Stimulated activated CD4-positive, alpha-beta T cell treated with anti-CD3 and anti-CD28 coated beads, Interleukin-1b, Interleukin-23, amount 100 ng/mL, for 1 hour (primary cell): Measurements from ENCODE around the gene IRF5.

Source experiments
- DNase-seq, 2 donors: peaks; one replicate each; pipeline ENCODE4 v3.0.0-alpha.2; 2020; ENCODE audit warnings: low read depth in 2 of 2

Gene IRF5

DNA sequence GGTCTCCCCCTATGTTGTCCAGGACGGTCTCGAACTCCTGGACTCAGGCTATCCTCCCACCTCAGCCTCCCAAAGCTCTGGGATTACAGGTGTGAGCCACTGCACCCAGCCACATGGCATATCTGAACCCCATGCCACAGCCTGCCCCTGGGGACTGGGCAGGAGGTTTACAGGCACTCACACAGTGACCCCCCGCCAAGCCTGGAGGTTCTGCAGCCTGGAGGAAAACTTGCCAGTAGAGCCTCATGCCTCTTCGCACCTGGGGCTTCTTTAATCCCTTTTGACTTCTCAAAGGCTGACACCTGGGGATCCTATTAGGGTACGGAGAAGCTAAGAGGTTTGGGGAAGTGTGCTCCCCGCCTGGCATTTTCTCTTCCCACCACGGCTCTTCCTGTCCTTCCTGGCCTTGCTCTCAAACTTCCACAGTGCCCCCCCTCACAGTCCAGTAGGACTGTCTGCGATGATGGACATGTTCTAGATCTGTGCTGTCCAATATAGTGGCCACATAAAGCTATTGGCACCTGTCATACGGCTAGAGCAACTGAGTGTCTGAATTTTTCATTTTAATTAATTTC lies 15.8 kb upstream of the IRF5 start:
- DNase-seq: no peak

DNA sequence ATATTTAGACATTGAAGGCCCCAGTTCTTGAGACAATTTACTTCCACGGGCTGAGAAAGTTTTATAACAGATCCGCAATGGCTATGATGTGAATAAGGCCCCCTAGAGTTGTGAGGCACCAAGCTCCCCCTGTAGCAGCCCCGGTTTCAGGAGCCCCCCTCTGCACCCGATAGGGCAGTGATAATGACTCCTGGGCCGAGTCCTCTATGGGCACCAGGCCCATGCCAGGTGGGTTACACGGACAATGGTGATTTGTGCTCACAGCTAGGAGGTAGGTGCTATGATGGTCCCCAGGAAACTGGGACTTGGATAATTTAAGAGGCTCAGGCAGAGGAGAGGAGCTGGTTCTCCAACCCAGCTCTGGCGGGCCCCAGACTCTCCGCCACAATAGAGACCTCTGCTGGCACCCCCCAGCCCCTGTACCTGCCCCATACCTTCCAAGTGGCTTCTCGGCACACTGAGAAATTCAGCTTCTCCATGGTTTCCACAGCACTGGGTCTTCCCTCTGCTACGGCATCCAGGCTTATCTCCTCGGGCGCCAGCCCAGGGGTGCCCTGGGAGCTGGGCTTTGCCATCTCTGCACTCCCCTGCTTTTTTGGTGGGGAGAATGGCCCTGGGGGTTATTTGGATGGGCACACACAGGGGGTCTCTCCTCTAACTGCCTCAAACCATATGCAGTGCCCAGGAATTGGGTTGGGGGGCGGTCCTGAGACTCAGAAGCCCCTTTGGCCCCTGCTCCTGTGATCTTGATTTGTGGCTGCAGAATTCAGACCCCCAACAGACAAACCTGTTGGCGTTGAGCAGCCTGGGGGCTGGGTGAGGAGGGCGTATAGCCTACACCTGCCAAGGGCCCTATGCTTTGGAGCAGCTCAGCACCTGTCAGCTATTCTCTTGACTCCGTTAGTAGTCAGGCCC lies 15.0 kb upstream of the IRF5 start:
- no peak for DNase-seq

DNA sequence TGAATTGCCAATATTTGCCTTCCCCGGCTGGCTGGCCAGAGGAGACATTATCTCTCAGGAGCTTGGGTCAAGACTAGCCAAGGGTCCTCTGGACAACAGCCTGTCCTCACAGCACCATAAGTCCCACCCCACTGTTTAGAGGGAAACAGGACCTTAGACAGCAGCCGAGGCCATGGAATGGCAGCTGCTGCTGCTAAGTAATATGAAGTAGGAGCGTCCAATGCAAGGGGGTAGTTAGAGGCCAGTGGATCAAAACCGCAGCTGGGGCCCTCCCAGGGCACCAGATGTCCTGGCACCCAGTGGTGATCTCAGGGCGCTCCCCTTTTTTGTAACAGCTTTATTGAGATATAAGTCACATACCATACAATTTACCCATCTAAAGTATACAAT lies 14.3 kb upstream of the IRF5 start:
- no peak for DNase-seq

DNA sequence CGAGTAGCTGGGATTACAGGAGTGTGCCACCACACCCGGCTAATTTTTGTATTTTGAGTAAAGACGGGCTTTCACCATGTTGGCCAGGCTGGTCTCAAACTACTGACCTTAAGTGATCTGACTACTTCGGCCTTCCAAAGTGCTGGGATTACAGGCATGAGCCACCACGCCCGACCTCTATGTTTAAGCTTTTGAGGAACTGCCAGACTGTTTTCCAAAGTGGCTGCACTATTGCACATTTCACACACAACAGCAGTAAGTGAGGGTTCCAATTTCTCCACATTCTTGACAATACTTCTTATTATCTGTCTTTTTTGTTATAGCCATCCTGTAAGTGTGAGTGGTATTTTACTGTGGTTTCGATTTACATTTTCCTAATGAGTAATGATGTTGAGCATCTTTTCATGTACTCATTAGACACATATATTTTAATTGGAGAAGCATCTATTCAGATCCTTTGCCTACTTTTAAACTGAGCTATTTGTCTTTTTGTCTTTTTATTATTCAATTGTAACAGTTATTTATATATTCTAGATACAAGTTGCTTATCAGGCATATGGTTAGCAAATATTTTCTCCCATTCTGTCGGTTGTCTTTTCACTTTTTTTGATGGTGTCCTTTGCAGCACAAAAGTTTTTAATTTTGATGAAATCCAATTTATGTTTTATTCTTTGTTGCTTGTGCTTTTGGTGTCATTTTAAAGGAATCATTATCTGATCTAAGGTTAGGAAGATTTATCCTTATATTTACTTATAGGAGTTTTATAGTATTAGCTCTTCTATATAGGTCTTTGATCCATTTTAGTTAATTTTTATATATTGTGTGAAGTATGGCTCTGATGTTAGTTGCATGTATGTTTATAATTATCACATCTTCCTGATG lies 12.8 kb upstream of the IRF5 start:
- no peak for DNase-seq

DNA sequence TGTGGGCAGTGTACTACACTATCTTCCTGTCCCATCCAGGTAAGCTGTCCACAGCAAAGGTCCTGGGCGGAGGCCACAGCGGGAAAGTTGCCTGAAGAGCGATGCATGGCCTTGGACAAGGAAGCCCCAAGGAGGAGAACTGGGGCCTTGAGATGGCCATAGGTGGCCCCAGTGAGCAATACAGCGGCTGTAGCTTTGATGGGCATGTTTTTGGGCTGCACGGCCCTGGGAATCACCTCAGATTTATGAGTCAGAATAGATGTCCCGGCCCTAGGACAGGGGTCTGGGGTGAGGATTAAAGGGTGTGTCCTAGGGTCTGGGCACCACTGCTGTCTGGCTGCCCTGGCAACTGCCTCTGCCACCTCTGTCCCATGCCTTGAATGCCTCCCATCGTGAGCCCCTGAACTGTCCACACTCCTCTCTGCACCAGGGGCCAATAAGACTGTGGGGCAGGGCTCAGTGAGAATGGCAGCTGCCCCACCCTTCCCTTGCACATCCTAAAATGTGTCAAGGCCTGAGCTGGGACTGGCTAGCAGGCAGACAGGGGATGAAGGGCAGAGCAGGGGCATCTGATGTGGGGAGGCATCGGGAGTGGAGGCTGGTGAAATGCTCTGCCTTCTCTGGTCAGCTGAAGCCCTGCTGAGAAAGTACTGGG lies 9.4 kb upstream of the IRF5 start:
- DNase-seq: no peak

DNA sequence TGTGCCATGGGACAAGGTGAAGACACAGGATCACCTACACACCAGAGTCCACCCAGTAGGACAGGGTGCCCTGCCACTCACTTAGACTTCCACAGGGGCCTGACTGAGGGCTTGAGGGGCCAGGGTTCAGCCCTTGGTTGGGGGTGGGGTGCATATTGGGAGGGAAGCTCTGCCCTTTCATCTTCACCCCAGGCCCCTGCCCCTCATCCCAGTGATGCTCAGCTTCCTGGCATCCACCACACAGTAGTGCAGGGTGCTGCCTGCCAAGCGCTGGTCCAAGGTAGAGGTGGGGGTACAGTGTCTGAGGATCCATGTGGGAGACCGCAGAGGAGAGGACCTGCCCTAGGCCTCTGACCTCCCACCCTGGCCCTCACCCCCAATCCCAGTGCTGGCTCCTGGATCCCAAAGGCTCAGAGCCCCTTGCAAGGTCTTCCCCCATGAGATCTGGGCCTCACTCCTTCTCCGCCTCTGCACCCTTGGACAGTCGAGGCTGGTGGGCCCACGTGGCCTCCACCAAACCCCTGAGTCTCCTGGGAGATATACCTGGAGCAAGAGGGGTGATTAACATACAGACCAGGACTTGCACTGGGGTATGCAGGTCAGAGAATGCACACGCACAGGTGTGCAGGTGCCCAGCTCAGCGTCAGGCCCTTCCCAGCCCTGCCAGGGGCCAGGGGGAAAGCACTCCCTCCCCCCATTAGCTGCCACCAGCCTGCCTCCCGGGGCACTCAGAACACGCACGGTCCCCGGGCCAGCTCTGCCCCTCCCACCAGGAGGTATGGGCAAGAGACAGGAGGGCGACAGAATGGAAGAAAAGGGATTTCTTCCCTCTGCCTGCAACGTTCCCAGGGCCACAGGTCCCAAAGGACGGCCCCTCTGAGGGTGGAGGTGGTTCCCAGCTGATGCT lies 8.6 kb upstream of the IRF5 start:
- no peak for DNase-seq

DNA sequence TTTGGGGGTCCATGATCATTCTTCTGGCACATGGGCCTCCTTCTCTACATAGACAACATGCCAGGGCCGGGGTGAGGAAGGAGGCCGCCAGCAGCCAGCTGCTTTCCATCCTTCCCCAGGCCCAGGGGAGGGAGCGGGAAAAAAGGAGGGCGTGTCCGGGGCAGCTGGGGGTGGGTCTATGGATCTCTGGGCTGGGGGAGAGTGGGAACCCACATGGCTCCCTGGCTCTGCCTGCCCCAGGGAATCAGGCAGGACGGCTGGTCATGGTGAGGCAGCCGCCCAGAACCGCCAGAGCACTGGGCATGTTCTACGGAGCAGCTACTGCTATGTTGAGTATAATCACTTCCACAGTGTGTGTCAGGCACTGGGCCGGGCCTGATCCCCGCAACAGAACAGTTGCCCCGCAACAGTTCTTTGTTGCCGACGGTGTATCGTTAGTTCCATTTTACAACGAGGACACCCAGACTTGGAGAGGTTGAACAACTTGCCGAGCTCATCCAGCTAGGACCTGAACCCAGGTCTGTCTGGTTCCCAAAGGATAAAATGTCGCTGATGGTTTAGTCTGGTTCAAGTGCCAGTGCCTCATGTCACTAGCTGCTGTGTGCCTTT lies 6.4 kb upstream of the IRF5 start:
- DNase-seq: no peak

DNA sequence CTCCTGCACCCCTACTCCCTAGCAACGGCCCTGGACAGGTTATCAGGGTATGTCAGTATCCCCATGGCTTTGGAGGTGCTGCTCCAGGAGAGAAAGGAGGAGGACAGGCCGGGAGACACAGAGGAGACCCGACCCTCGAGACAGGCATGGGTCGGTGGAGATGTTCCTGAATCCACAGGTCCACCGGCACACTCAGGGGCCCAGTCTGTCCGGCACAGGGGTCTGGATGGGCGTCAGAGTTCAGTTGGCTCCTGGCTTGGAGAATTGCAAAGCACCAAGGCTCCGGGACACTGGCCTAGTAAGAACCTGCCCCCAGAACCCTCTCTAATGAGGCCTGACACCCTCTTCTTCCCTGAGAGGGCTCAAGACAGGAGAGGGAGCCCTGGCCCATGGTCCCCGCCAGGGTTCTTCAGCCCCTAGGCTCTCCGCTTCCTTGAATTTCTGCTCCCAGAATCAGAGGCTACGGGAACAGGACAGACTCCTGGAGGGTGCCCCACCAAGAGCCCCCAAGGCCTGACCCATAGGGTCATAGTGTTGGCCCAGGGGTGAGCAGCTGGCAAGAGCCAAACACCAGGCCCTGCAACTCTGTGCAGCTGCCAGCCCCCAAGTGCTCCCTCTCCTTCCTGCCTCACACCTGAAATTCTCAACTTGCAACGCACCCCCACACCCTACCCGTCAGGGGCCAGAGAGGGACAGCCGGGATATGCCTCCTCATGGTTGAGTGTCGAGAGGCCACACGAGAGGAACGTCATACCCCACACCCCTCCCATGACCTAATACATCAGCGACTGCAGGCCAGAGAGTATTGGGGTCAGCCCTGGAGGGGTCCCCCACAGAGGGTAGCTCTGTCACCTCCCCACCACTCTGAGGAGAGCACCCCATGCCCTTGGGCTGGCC lies 5.5 kb upstream of the IRF5 start:
- DNase-seq: no peak

DNA sequence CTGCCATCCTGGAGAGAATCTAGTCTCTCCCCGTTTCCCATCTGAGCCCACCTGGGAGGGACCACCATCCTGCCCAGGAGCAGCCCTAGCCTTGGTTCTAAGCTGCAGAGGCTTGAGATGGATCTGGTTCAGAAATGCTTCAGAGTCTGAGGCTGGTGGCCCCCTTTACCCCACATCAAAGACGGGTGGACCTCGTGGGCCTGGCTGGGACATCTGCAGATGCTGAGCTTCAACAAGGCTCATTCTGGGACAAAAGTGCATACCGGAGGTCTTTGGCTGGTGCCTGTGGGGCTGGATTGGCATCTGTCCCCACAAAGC lies 4.9 kb upstream of the IRF5 start:
- no peak for DNase-seq

DNA sequence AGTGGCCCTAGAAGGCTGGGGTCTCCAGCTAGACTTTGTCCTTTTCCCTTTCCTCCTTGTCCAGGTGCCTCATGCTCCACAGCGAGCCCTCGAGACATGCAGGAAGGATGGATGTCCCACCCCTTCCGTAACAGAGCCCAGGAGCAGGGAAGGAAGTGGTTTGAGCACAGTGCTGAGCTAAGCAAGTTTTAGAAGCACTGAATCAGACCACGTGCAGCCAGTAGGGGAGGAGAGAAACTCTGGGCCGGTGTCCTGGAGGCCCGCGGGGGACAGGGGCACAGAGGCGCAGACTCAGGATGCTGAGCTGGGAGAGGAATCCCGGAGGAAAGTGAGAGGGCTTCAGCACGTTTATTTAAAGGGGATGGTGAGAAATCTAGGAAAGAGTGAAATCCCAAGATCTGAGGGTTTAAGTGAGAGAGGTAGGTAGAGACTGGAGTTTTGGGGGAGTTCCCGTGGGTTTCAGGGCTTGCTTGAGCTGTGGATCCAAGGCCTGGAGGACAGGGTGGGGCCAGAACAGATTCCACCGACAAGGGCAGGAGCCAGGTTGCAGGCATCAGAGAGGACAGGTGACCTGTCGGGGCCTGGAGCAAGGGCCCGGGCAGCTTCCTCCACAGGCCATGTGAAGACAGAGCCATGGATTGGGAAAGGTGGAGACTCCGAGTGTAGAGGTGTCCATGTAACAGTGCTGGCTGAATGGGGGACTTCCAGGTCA lies 4.4 kb upstream of the IRF5 start:
- no peak for DNase-seq

DNA sequence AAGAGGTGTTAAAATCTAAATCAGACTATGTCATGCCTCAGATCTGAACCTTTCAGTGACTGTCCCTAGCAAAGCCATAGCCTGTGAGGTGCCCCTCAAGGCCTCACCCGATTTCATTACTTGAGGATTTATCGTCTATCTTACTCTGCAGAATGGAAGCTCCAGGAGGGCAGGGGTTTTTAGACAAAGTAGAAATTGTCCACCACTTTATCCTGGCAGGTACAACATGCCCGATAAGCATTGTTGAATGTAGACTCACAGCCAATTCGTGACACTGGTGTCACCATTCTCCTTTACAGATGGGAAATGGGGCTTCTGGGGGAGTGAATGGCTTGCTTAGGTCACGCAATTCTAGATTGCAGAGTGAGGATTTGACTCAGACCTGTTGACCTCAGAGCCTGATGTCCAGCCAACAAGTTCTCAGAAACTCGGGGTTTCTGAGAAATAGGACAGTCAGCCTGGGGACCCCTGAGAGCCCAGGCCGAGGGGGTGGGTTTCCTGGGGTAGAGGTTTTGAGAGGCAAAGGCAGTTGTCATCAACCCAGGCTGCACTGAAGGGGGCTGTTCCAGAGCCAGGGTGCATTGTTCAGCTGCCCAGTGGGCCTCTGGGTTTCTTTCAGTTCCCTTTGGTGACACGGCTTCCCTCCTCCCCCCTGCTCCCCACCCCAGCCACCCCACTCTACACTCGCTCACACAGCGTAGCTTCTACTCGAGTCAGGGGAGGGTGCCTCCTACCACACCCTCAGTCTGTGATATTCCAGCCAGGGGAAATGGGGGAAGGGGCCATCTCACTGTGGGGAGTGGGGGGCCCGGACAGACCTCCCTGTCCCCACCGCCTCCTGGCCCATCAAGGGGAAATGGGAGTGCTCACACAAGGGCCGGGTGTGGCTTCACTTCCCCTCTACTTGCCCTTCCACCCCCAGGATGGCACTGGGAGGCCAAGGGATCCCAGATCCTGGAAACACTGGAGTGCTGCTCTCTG lies 3.1 kb upstream of the IRF5 start:
- DNase-seq: no peak

DNA sequence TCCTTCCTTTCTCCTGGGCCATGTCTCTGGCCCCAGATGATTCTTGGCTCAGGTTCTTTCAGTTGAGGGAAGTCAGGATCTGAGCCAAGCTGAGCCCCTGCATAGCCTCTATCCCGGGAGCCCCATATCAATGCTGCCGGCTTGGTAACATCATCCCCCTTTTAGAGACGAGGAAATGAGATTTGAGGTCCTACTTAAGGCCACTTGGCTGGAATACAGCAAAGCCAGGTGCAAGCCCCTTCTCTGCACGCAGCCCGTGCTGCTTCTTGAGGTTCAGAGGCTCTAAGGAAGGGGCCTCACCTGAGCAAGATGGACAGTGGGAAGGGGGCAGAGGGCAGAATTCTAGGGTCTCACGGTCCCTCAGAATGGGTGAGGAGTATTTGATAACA lies 2.4 kb upstream of the IRF5 start:
- no peak for DNase-seq

DNA sequence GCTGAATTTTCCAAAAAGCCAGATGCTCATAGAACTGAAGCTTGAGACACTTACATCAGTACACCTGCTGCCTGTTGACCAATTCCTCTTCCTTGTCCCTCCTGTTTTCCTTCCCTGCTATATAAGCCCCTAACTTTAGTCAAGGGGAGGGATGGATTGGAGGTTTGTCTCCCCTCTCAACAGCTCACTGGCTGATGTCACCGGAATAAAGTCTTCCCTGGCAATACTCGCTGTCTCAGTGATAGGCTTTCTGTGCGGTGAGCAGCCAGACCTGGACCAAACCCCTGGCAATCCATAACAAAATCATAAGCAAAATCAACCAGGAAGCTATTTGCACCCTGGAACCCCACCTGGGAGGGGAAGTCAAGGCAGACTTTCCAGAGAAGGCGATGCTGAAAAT lies 929 bp upstream of the IRF5 start:
- DNase-seq: no peak

DNA sequence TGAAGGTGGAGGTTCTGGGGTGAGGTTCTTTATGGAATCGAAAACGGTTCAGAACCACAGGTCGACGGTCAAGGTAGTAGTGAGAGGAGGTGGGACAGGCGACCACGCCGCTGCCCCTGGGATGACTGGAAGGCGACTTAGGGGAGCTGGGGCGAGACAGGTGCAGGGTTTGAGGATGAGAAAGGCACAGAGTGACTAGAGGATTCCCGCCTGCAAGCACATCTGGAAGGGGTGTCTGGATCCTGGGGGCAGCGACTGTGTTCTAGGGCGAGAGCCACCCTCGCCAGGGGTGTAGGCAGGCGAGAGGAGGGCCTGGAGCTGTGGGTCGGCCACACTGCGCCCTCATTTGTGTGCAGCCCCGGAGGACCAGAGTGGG lies 468 bp upstream of the IRF5 start:
- DNase-seq: no peak

DNA sequence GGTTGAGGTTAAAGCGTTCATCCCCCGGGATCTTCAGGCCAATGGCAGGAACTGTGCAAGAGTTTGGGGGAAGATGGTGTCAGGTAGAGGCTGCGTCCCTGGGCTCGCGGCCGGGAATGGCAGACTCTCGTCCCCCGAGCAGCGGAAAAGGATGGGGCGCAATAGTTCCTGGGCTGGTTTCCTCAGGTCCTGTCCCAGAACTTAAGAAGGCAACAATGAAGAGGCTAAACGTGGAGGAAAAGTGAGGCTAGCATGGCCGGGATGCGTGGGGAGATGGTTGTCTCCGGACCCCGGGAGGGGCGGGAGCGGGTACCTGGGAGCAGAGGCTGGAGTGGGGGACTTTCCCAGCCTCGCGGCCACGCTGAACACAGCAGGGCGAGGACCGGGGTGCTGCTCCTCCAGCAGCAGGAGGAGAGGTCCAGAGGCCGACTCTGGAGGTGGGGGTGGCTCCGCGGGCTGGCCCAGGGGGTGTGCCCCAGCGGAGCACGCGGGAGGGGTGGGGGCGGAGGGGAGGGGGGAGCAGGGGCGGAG lies 882 bp downstream of the IRF5 start:
- no peak for DNase-seq

DNA sequence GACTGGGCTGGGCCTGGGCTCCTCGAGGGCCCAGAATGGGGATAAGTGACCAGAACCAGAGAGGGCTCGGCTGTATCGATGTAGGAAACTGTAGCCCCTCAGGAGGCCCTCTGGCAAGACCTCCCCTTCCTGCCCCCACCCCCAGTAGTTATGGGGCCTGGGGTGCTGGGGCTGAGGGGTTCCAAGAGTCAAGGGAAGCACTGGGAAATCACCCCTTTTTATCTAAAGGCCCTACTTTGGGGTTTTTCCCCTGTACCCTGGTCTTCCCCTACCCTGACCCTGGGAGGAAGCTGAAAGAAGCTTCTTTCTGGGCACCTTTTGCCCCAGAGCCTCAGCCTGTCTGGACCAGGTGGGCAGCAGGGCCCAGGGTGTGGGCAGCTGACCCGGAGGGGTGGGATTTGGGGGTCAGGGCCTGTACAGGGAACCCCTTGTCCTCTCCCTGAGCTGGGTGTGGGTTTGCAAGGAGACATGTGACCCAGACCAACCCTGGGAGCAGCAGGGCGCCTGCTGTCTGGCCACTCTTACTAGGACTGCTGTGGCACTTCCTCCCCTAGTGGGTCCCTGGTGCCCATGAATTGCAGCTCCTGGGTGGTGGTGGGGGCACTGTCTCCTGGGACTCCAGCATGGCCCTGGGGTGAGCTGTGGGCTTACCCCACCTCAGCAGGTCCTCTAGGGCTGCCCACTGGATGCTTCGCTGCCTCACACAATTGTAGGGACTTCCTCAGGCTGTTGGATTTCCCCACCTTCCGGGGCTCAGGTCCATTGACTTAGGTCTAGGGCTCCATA lies 1.5 kb downstream of the IRF5 start:
- DNase-seq: no peak

DNA sequence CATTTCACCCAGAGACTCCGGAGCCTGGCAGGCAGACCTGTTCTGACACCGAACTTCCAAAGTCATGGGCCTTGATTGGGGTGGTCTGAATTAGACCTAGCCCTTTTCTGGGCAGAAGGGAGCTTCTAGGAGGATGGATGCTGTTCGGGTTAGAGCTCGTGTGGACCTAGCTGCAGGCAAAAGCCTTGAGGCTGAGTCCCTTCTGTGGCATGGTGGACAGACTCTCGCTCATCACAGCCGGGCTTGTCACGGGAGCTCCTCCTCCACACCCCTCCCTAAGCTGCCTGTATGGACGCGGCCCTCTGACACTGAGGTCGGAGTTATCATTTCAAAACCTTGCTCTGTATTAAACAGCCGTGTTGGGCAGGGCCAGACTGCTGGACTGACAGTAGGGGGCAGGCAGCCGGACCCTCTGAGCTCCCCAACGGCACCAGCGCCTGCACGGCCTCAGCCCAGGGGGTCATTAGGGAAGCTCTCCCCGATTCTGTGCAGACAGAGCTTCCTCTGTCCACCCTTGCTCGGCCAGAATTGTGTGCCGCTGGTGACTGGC lies 2.2 kb downstream of the IRF5 start:
- no peak for DNase-seq
